HG03280 (cell line): ENCODE measurements around the gene ZNG1A.
"Not testable (repeated sequence)": the region's sequence is repeated elsewhere in the genome, so short reads cannot be mapped to it uniquely, and the experiment has no call there.

ENCODE experiments used
- ATAC-seq: cut with Tn5 transposase; IDR thresholded peaks from one replicate; pipeline ENCODE4 v1.9.1; 2021; ENCODE audit warnings: mild to moderate bottlenecking, moderate library complexity; ENCODE audit not compliant: unreplicated experiment

ZNG1A gene

GRCh38 chr9:98775-99174, 80.1 kb downstream of the ZNG1A start:
- not testable (repeated sequence) for ATAC-seq

GRCh38 chr9:94992-95391, 83.9 kb downstream of the ZNG1A start:
- not testable (repeated sequence) for ATAC-seq

DNA sequence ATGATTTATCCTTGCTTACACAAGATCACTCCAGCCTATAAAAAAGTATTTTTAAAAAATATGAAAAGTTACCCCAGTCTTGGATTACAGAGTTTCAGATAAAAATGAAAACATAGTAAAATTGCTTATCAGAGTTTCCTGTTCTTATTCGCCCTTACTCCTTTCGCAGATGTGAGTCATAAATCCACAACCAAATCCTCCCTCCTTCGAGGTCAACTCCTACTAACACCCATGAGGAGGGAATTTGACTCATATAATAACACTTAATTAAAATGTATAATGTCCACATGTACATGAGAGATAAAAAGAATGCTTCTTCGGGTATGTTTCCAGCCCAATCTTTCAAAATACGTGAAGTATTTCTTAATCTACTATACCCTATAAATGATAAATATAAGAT, 84.5 kb downstream of the ZNG1A start:
- not testable (repeated sequence) for ATAC-seq

GRCh38 chr9:93909-94308, 84.9 kb downstream of the ZNG1A start:
- not testable (repeated sequence) for ATAC-seq

- ATAC-seq: not testable (repeated sequence)
Measured at GRCh38 chr9:90851-91250, 88.0 kb downstream of the ZNG1A start.

DNA sequence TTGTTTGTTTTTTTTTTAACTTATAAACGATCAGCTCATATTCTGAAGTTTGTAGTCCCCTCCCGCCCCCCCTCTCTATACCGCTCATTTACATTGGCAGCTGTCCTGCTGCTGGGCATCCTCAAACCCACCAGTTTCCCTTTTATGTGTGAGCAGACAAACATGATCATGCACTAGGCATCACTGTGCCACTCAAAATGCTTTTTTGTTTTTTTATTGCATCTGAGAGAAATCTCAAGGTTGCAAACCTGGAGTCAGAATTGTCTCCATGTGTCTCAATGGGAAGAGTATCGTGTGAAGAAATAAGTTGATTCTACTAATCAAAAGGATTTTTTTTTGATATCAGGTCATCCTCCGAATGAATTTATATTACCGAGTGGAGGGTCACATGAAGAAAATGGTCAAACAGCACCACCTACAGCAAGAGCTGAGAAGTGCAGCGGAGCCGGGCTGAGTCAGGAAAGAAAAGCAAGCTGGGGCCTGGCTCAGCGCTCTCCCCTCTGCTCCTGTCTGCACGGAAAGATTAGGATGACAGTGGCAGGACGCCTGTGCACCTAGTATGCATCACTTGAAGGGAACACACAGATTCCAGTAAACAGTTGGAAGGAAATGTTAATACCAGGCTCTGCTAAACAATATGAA, 90.3 kb downstream of the ZNG1A start:
- peak; percentile 77 for ATAC-seq

GRCh38 chr9:87860-88259, 91.0 kb downstream of the ZNG1A start:
- ATAC-seq: not testable (repeated sequence)

GRCh38 chr9:87105-87504, 91.8 kb downstream of the ZNG1A start:
- ATAC-seq: not testable (repeated sequence)

GRCh38 chr9:86697-87096, 92.2 kb downstream of the ZNG1A start:
- ATAC-seq: not testable (repeated sequence)

- not testable (repeated sequence) for ATAC-seq
Measured at GRCh38 chr9:82932-83689, 95.7 kb downstream of the ZNG1A start.

DNA sequence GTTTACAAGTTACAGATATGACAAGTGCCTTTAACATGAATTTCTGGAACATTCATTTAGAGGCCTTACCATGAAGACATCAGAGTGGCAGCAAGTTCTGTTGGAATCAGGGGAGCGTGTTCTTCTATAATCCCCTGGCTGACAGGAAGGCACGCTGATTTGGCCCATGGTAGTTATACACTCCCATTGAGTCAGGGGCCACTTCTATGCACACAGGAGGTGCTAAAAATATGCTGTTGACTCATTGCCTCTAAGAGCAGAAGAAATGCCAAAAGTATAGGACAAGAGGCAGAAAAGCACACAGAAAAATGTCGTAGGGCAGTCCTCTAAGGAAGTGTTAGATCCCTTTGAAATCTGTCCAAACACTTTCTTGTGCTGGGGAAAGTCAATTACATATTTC, 100.5 kb downstream of the ZNG1A start:
- ATAC-seq: not testable (repeated sequence)

- ATAC-seq: not testable (repeated sequence)
Measured at GRCh38 chr9:76389-76788, 102.5 kb downstream of the ZNG1A start.

DNA sequence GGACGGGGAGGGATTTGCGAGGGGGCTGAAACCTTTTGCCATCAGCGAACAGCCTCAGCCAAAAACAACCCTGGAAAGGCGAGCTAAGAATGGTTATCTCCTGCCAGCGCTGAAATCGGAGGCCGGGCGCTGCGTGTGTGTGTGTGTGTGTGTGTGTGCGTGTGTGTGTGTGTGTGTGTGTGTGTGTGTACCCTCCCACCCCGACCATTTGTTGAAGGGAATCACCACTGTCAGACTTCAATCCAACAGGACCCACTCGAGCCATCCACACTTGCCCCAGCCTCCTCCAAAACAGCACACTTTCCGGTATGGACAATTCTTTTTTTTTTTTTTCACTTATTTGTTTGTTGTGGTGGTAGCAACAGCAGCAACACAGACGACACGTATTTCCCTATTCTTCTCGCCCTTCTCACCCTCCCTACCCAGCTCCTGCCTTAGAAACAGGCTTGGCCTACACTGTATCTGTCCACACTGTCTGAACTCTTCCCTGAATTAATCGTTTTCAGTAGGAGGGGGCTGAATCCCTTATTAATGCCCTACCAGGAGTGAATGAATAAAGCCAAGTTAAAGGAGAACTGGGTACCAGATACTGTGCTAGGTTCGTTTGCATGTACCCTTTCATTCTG, 104.8 kb downstream of the ZNG1A start:
- not testable (repeated sequence) for ATAC-seq

- not testable (repeated sequence) for ATAC-seq
Measured at GRCh38 chr9:73076-73899, 105.6 kb downstream of the ZNG1A start.
